Measurements from ENCODE around the gene SMARCA2. TPM values are rescaled to one million over a fixed set of nuclear protein-coding genes. Genes with fewer than 3 reads are reported as not detected.

The SMARCA2 gene
- total and polyA plus RNA-seq, 10 of the 15 experiments (the other 5 are each of a cell fraction or from before 2014, with no cell fraction given), result 100 to 392 (median 204) TPM

- TF ChIP-seq ZBTB33 (IDR thresholded peaks at IDR 0.05), result no peak
- no peak for TF ChIP-seq ETV6 (conservative IDR thresholded peaks at IDR 0.05 in 1 of 2, IDR thresholded peaks at IDR 0.05 in 1 of 2; ENCODE audit: borderline replicate concordance in 1 of 2, low read depth in 1 of 2)
- TF ChIP-seq, protein P1, sequence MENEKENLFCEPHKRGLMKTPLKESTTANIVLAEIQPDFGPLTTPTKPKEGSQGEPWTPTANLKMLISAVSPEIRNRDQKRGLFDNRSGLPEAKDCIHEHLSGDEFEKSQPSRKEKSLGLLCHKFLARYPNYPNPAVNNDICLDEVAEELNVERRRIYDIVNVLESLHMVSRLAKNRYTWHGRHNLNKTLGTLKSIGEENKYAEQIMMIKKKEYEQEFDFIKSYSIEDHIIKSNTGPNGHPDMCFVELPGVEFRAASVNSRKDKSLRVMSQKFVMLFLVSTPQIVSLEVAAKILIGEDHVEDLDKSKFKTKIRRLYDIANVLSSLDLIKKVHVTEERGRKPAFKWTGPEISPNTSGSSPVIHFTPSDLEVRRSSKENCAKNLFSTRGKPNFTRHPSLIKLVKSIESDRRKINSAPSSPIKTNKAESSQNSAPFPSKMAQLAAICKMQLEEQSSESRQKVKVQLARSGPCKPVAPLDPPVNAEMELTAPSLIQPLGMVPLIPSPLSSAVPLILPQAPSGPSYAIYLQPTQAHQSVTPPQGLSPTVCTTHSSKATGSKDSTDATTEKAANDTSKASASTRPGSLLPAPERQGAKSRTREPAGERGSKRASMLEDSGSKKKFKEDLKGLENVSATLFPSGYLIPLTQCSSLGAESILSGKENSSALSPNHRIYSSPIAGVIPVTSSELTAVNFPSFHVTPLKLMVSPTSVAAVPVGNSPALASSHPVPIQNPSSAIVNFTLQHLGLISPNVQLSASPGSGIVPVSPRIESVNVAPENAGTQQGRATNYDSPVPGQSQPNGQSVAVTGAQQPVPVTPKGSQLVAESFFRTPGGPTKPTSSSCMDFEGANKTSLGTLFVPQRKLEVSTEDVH (IDR thresholded peaks at IDR 0.05; ENCODE audit: low read depth, partially characterized antibody), result no peak
- TF ChIP-seq HSF1 (IDR thresholded peaks at IDR 0.05; ENCODE audit: low read depth, low read length), result no peak
- no peak for TF ChIP-seq ESRRA (IDR thresholded peaks at IDR 0.05; ENCODE audit: low read length)
- no peak for TF ChIP-seq ZNF592 (IDR thresholded peaks at IDR 0.05)
- no peak for TF ChIP-seq MXI1 (IDR thresholded peaks at IDR 0.05; ENCODE audit: low read depth, low read length)
- no peak for TF ChIP-seq CEBPZ (IDR thresholded peaks at IDR 0.05; ENCODE audit: low read depth, low read length)
Observed at GRCh38 chr9:2242831-2243330, 227.7 kb downstream of the SMARCA2 start (continued).

Measured in GM12878 (cell line).